ENCODE results near the gene FAM53C. TPM values are rescaled to one million over a fixed set of nuclear protein-coding genes. Genes with fewer than 3 reads are reported as not detected.
"Not testable (repeated sequence)": the region's sequence is repeated elsewhere in the genome, so short reads cannot be mapped to it uniquely, and the experiment has no call there.

FAM53C gene
- total RNA-seq, 1 experiment from 2014 or later: 25.4 TPM

DNA sequence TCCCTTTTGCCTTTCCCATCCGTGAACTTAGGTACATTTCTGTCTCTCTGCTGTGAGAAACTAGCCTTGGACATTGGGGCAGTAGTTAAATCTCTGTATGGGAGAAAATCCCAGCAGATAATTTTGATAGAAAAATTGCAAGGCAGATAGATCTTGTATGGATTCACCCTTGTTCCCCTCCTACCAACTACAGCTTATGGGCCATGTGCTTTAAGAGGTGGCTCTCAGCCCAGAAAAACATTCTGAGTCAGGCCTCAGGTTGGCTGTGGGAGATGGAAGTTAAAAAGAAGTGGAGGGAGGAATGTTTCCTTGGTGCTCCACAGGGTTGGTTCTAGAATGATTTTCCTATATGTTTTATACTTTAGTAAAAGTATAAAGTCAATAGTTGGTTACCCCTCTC, 13.0 kb downstream of the FAM53C start:
- DNase-seq (ENCODE audit: low spot score): peak; percentile 59

DNA sequence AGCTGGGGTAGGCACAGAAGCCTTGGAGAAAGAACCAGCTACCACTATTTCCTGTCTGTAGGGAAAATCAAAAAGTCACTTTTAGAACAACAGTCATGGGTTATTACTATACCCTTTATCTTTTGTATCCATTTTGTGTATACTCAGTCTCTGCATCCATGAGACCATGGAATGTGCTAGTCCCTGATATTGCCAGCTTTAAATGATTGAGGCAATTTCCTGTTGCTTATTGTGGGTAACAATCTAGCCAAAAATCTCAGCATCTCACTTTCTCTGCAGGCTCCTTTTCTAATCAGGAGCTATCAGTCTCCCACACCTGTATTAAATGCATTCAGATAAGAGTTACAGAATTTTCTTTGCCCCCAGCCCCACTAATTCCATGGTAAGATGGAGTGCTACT, 13.5 kb downstream of the FAM53C start:
- DNase-seq (ENCODE audit: low spot score): no peak

DNA sequence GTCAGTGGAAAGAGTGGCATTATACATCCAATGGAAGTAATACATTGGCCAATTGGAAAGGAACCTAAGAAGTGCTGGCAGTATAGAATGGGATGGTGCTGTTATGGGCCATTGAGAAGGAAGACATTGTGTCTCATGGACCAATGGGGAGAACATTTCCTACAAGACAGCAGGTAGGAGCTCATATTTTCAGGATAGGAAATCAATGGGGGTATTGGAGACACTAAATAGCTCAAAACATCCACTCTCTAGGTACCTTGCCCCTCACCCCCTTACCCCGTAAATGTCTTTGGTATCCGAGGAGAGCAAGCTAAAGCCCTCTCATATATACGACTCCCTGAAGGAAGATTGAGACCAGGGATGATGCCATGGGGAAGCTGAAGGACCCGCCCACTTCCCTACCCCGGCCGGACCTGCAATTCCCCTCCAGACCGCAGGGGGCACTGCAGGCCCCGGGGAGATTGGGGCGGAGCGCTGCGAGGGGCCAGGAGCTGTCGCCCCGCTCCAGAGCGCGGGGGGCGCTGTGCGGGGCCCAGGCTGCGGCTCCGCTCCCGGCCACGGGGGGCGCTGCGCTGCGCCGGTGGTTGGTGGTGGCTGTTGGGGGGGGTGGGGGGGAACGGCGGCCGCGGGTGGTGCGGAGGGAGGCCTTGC, 14.1 kb downstream of the FAM53C start, which contains the start of gene KDM3B:
TSS of gene KDM3B (plus strand) at position 615 of the 651 bp plus-strand sequence. CDS start 111 bp downstream, outside the sequence.
- peak; percentile 78 for DNase-seq (ENCODE audit: low spot score)

DNA sequence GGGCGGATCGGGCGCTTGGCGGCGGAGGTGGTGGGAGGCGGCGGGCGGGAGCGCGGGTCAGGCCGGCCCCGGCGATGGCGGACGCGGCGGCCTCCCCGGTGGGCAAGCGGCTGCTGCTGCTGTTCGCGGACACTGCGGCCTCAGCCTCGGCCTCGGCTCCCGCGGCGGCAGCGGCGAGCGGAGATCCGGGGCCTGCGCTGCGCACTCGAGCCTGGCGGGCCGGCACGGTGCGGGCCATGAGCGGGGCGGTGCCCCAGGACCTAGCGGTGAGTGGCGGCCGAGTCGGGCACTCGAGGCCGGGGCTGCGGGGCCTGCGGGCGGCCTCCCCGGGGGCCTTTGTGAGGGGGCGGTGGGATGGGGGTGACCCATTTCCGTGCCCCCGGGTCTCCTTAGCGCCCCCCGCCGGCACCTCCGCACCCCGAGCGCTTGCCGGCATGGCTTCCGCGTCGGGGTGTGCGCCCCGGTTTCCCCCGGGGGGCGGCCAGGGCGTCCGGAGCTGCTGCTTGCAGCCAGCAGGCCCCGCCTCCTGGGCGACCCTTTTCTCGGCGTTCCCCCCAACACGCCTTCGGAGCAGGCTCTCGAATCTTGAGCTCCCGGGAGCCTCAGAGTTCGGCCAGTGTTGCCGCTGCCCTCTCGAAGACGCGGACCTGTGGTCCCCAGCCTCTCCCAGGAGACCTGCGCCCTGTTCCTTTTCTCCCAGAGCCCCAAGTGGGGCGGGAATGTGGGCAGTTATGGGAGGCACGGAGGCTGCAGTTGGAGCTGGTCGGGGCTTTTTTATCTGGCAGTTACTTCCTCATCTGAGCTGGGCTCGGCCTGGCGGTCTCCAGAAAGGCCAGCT, 14.9 kb downstream of the FAM53C start:
- no peak for DNase-seq (ENCODE audit: low spot score)

DNA sequence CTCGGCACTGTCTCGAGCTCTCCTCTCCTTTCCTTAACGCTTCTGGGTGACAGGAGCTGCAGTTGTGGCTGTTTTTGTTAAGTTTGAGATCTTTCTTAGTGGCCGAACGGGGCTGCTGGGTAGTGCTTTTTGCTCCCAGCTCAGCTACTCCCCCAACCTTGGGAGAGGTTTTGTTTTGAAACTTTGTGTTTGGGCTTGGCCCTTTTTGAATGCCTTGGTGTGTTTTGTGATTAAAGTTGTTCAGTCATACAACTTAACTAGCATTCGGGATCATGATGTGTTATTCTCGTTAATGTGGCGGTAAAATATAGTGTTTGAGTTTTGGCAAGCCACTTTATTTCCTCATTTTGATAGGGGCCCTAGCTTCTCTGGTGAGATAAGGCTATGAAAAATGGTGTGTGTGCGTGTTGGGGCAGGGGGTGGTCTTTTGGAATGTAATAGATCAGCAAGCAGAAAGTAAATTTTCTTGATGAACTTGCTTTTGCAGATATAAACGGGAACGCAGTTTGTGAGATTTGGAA, 15.6 kb downstream of the FAM53C start:
- no peak for DNase-seq (ENCODE audit: low spot score)

DNA sequence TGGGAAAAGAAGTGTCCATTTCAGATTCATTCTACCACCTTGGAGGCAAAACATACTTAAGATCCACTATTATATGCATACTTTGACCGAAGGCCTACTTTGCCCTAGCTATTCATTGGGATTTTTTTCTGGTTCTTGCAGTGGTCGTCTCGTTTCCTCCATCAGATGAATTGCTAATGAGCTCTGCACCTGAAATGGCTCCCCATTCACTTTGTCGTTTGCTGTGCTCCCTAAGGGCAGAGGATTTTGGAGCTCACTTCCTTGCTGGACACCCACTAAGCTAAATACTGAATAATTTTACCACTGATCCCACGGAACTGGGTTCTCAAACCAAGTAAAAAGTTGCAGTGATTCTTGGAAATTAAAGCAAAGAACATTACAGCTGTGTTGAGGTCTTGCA, 16.3 kb downstream of the FAM53C start:
- DNase-seq (ENCODE audit: low spot score): no peak

DNA sequence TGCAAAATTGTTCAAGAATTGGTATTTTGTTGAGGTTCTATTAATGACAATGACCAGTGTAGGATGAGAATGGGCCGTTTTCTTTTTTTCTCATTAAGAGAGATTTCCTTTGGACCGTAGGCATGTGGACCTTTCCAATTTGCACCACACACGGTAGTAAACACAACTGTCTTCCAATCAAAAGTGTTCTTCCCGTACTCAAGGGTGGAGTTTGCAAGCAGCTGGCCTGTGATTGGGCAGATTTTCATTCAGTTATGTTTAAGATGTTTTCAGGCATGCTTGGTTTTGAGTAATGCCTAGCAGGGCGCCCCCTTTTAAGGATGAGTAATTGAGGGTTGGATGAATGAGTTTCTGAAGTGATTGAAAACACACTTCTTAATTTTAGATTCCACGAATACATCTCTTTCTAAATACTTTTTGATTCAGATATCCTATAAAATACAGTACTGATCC, 16.9 kb downstream of the FAM53C start:
- peak; percentile 88 for DNase-seq (ENCODE audit: low spot score)

DNA sequence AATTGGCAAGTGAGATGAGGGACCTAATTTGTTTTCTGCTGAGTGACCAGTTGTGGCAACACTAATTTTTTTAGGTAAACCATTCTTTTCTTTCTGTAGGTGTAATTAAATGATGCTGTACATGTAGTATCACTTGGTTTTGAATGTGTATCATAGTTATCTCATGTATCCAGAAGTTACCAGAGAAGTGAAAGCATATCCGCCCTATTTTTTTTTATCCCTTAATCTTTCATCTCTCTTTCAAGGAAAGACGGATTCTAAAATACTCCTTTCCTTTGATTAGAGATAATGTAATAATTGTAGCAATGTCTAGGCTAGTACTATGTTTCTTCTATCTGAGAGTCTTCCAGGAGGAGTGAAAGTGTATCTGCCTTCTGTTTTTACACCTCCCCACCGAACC, 21.6 kb downstream of the FAM53C start:
- no peak for DNase-seq (ENCODE audit: low spot score)

DNA sequence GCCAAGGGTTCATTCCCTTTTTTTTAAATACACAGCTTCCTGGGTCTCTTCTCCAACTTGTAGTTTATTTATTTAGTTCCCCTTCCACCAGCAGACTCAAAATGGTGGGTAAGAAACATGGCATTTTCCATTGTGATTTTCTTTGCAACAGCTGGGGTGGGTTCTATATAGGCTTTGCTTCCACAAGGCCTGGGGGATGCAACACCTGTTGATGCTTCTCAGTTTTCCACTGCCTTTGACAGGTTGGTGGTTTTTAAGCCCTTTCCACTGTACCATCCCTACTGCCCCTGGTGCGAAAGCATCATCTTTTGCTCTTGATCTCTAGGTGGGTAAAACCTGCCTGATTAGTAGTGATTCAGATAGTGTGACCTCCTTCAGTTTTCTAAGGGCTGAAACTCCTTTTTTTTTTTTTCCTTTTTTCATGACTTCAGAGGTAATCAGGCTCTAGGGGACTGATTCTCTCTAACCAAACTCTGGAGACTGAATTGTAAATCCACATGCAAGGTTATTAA, 22.9 kb downstream of the FAM53C start:
- no peak for DNase-seq (ENCODE audit: low spot score)

DNA sequence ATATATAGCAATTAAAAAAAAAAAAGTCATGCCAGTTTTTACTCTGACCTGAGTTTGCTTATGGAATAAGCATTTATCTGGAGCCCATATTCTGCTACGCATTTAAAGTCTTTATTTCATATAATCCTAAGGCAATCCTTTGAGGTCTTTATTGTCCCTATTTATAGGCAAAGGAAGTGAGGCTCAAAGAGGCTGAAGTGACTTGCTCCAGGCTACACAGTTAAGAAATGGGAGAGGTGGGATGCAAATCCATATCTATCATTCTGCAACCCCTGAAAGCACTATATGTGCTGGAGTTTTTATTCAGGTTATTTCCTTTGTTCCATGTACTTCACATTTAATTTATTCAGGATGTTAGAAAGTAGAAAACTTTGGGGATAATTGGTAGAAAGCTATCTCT, 26.5 kb downstream of the FAM53C start:
- no peak for DNase-seq (ENCODE audit: low spot score)

DNA sequence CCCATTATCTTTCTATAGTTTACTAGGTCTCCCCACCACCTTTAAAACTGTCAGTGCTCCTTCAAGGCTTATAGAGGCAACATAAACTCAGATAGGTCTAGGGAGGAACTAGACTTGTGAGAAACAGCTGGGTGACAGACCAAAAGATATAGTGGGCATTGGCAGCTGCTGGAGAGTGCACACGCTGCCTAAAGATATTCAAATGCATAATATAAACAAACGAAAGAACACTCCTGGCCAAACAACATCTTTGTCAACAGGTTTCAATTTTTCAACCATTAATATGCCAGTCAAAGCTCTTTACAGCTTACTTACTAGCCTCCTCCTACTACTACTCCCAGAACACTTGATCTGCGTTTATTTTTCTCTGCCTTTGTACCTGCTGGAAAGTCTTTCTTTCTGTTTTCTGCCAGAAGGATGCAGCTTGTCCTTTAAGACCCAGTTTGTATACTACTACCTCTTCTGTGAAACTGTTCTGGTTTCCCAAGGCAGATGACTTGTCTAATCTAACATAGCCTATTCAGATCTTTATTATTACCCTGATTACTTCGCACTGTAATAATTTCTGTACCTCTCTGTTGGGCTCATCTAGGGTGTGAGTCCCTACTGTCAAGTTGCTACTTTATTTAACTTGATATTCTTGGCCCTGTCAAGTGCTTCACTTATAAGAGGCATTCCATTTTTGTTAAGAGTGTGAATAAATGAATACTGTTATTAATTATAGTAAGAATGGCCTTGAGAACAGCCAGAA, 28.7 kb downstream of the FAM53C start:
- no peak for DNase-seq (ENCODE audit: low spot score)

DNA sequence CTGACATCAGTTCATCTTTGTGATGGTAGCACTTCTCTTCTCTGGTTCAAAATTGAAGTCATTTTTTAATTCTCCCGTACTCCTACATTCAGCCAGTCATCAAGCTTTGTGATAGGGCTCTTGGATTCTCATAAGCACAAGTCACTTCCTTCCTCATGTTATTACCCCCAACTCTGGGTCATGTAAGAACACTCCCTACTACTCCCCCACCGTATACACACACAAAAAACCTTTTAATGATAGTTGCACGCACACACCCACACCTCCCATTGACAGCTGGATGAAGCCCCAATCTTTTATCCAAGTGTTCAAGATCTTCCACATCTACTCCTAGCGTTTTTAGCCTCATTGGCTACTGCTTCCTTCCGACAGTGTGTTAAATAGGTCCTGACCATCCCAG, 31.2 kb downstream of the FAM53C start:
- DNase-seq (ENCODE audit: low spot score): no peak

DNA sequence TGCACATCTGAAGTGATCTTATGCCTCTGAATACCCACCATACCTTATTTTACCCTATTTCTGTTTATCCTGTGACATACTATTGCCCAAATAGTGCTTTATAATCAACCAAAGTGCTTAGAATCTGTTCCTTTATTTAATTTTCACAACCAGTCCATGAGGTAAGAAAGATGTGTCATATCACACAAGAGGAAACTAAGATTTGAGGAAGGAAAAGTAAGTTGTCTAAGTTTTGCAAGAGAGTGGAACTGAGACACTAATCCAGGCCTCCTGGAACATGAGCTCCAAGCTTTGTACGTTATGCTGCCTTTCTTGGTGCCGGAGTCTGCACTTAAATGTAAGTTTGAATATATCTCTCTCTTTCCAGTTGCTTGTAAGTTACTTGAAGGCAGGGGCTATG, 31.6 kb downstream of the FAM53C start:
- no peak for DNase-seq (ENCODE audit: low spot score)

DNA sequence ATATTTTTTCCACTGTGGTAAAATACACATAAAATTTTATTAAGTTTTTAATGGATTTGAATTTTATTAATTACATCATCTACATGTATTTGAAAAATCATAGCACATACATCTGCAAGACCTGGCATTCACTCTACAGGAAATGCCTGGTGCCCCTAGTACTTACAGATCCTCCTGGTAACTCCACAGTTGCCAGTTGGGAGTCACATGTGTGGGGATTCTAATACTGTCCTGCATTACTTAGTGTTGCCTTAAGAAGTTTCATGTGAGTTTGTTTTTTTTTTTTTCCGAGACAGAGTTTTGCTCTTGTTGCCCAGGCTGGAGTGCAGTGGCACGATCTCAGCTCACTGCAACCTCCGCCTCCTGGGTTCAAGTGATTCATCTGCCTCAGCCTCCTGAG, 32.5 kb downstream of the FAM53C start:
- no peak for DNase-seq (ENCODE audit: low spot score)

DNA sequence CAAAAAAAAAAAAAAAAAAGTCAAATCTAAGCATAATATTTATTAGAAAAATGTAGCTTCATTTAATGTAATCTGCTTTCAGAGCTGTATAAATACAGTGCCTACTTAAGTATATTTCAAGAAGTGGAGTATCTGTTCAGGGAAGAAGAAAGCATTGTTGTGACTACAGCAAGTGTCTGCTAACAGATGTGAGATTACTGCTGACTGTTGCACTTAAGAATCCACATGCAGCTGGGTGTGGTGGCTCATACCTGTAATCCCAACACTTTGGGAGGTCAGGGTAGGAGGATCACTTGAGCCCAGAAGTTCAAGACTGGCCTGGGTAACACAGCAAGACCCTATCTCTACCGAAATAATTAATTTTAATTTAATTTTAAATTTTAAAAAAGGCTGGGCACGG, 33.4 kb downstream of the FAM53C start:
- no peak for DNase-seq (ENCODE audit: low spot score)

DNA sequence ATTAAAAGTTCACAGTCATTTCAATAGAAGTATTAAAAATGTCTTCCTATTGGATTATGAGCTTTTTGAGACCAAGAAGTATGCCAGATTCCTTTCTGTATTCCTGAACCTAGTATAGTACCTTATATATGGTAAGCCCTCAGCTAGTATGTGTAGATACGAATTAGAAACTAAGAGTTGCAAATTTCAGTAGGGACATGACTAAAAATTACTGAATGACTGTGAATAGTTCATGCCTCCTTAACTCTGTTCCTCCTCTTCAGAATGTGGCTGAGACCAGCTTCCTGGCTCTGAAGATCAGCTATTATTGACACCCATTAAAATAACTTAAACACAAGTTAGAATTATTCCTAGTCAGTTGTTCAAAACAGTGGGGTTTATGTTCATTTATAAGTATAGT, 34.2 kb downstream of the FAM53C start:
- no peak for DNase-seq (ENCODE audit: low spot score)

DNA sequence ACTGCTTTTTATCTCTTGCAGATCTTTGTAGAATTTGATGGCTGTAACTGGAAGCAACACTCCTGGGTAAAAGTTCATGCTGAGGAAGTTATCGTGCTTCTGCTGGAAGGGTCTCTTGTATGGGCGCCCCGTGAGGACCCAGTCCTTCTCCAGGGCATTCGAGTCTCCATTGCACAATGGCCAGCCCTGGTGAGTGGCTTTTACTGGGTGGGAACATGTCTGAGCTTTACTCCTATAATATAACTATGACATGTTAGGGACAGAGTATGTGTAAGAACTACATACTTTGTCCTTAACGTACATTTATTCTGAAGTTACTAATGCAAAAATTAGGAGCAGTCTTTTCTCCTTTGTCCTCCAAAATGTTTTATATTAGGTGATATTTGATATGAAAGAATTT, 34.6 kb downstream of the FAM53C start:
- no peak for DNase-seq (ENCODE audit: low spot score)

DNA sequence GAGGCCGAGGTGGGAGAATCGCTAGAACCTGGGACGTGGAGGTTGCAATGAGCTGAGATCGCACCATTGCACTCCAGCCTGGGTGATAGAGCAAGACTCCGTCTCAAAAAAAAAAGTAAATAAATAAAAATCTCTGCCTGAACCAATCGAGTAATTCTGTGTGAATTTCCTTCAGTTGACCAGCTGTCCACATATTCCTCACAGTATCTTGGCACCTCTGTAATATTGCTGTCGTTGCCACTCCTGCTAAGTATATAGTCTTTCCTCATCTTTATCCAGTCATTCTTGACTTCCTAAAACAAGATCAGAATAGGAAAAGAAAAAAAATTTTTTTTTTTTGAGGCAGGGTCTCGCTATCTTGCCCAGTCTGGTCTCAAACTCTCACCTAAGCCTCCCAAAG, 44.3 kb downstream of the FAM53C start:
- DNase-seq (ENCODE audit: low spot score): no peak

DNA sequence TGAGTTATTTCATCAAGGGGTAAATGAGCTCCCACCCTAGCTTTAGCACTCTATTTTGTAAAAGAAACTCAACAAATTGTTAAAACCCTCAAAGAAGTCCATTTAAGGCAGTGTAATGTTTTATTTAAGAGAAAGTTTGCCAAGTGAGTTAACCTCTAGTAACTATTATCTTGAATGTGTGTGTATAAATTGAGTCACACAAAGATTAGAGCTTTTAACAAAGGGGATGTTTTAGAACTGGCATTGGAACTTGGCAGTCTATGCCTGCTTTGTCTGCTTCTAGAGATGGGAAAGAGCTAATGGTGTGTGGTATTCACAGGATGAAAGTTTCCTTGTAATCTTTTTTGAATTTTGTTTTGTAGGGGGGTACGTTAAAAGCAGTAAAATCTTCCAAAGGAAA, 47.6 kb downstream of the FAM53C start:
- no peak for DNase-seq (ENCODE audit: low spot score)

DNA sequence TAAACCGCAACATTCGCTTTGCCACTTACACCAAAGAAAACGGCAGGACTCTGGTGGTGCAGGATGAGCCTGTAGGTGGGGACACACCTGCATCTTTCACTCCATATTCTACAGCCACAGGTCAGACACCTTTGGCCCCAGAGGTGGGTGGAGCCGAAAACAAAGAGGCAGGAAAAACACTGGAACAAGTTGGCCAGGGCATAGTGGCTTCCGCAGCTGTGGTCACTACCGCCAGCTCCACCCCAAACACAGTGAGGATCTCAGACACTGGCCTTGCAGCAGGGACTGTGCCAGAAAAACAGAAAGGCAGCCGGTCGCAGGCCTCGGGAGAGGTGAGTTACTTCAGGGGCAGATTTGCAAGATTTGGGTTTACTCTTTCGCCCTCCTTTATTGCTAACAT, 48.2 kb downstream of the FAM53C start:
- no peak for DNase-seq (ENCODE audit: low spot score)

DNA sequence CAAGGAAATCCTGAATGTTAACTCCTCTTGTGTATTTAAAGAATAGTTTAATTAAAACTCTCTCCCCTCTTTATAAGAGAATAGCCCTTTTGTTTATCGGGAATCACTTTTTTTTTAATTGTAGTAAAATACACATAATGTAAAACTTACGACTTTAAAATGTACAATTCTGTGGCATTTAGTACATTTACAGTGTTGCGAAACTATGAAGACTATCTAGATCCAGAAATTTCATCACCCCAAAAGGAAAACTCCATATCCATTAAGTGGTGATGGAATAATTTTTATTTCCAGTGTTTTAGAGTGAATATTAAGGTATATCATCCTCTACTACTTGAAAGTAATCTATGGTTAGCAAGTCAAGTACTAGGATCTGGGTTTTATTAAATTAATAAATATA, 51.3 kb downstream of the FAM53C start:
- no peak for DNase-seq (ENCODE audit: low spot score)

DNA sequence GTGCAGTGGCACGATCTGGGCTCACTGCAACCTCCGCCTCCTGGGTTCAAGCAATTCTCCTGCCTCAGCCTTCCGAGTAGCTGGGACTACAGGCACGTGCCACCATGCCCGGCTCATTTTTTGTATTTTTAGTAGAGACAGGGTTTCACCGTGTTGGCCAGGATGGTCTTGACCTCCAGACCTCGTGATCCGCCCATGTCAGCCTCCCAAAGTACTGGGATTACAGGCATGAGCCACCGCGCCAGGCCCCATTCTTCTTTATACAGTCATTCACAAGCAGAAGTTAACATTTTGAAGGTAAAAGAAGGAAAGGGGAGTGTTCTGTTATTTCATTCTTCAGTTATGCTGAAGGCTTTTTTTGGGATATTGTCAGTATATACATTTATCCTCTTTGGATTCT, 51.8 kb downstream of the FAM53C start:
- DNase-seq (ENCODE audit: low spot score): not testable (repeated sequence)
